ENCODE measurements around the gene DPT. TPM values are rescaled to one million over a fixed set of nuclear protein-coding genes. Genes with fewer than 3 reads are reported as not detected.

DPT gene
- total RNA-seq, 4 donors from 2014 or later = 7.2 to 23.6 (median 14.4) TPM

GRCh38 chr1:168676029-168676812 is 52.8 kb downstream of the DPT start:
- DNase-seq (ENCODE audit: low spot score in 2 of 2) = no peak
- H3K36me3 ChIP-seq = no peaks in the 10 kb centered on the region
- no peaks in the 10 kb centered on the region for H3K4me1 ChIP-seq
- H3K27me3 ChIP-seq = no peaks in the 10 kb centered on the region
- no peaks in the 10 kb centered on the region for H3K9me3 ChIP-seq
- no peak overlapping the region for H3K27ac ChIP-seq
- WGBS = 77% methylated on average over 6 of the region's 6 CpGs
- TF ChIP-seq POLR2A (IDR thresholded peaks at IDR 0.05) (no peak), CTCF (IDR thresholded peaks at IDR 0.05) (no peak)
- no peak overlapping the region for H3K4me3 ChIP-seq

DNA sequence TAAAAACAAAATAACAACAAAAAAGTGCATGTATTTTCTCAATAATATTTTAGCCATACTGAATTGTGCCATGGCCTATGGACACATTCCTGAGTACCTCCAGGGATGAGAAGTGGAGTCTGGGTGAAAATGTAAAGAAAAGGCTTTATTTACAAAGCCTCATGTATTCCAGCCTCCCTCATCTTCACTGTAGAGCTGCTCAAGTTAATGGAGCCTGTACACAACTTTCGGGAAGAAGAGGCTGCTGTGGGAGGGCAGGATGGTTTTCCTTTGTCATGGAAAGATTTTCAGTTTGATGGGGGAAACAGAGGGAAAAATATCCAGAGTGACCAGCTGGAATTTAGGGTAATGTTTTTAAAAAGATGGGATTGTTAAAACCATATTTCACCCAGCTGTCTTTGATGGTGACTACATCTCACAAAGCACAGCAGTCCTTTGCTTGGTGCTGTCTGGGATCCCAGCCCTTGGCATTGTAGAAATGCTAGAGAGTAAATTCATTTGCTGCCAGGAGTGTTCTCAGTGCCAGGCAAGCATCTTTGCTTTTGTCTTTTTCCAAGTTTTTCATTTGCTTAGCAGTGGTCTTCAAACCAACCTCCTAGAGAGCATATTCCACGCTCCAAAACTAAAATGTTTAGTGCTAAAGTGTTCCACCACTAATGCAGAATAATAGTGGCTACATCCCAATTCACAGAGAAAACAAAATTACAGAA is 54.9 kb downstream of the DPT start:
- no peak for DNase-seq (ENCODE audit: low spot score in 2 of 2)
- Histone ChIP-seq H3K4me3 (no peak overlapping the region), H3K4me1 (no peaks in the 10 kb centered on the region), H3K27ac (no peak overlapping the region), H3K36me3 (no peaks in the 10 kb centered on the region), H3K27me3 (no peaks in the 10 kb centered on the region), H3K9me3 (no peaks in the 10 kb centered on the region)
- TF ChIP-seq POLR2A (IDR thresholded peaks at IDR 0.05) (no peak), EP300 (IDR thresholded peaks at IDR 0.05) (no peak), POLR2AphosphoS5 (IDR thresholded peaks at IDR 0.05) (no peak), CTCF (IDR thresholded peaks at IDR 0.05) (no peak)
- WGBS = 72% methylated on average over 2 of the region's 2 CpGs

DNA sequence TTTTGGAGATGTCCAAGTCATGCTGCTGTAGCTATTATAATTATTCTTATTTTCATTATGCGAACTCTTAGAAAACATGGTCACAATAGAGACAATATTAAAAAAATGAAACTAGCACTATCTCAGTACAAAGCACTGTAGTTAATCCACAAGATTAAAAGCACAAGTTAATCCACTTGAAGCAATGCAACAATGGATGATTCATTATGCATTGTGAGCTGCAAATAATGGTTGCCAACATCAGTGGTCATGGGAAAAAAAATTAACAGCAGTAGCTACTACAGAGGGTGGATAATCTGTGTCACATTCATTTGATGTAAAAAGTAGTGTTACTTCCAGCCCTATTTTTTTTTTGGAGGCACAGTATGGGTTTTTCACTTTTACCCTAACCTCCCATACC is 56.7 kb downstream of the DPT start:
- H3K27me3 ChIP-seq = no peaks in the 10 kb centered on the region
- DNase-seq (ENCODE audit: low spot score in 2 of 2) = no peak
- H3K27ac ChIP-seq = no peak overlapping the region
- H3K9me3 ChIP-seq = no peaks in the 10 kb centered on the region
- WGBS = 97% methylated on average over 1 of the region's 1 CpG
- H3K4me3 ChIP-seq = no peak overlapping the region
- TF ChIP-seq CTCF (IDR thresholded peaks at IDR 0.05) = no peak
- no peaks in the 10 kb centered on the region for H3K4me1 ChIP-seq
- no peaks in the 10 kb centered on the region for H3K36me3 ChIP-seq

GRCh38 chr1:168671782-168672181 is 57.2 kb downstream of the DPT start:
- no peaks in the 10 kb centered on the region for H3K27me3 ChIP-seq
- H3K27ac ChIP-seq = no peak overlapping the region
- TF ChIP-seq EP300 (IDR thresholded peaks at IDR 0.05) (no peak), CTCF (IDR thresholded peaks at IDR 0.05) (no peak), POLR2AphosphoS5 (IDR thresholded peaks at IDR 0.05) (no peak), POLR2A (IDR thresholded peaks at IDR 0.05) (no peak)
- H3K9me3 ChIP-seq = no peaks in the 10 kb centered on the region
- no peaks in the 10 kb centered on the region for H3K4me1 ChIP-seq
- DNase-seq (ENCODE audit: low spot score in 2 of 2) = no peak
- no peak overlapping the region for H3K4me3 ChIP-seq
- no peaks in the 10 kb centered on the region for H3K36me3 ChIP-seq

- Histone ChIP-seq H3K9me3 (no peaks in the 10 kb centered on the region), H3K4me1 (no peaks in the 10 kb centered on the region), H3K27me3 (no peaks in the 10 kb centered on the region), H3K4me3 (no peak overlapping the region), H3K27ac (no peak overlapping the region), H3K36me3 (no peaks in the 10 kb centered on the region)
- TF ChIP-seq POLR2AphosphoS5 (IDR thresholded peaks at IDR 0.05) (no peak), CTCF (IDR thresholded peaks at IDR 0.05) (no peak), EP300 (IDR thresholded peaks at IDR 0.05) (no peak), POLR2A (IDR thresholded peaks at IDR 0.05) (no peak)
- no peak for DNase-seq (ENCODE audit: low spot score in 2 of 2)
- WGBS = 76% methylated on average over 1 of the region's 1 CpG
Measured at GRCh38 chr1:168665975-168666374, 63.0 kb downstream of the DPT start.
